CD4-positive, alpha-beta memory T cell (primary cell): ENCODE data around the gene ZNF524. TPM values are rescaled to one million over a fixed set of nuclear protein-coding genes. Genes with fewer than 3 reads are reported as not detected.
A peak's percentile ranks its signal among the peaks of the same experiment; 100 is the strongest.

ENCODE experiments used
- CTCF ChIA-PET: fragments of 350-600 bp; sonication (Branson Sonifier 250); formaldehyde crosslinking; loops from one replicate; lab custom pipeline; 2021; ENCODE audit warnings: inconsistent platforms; ENCODE audit not compliant: partially characterized antibody; lab: Charles Lee
- POLR2A ChIA-PET: fragments of 350-600 bp; sonication (Branson Sonifier 250); formaldehyde crosslinking; loops from one replicate; lab custom pipeline; 2021; ENCODE audit not compliant: partially characterized antibody; lab: Charles Lee
- DNase-seq, 5 donors: peaks; one replicate each; pipeline versions ENCODE4 v3.0.0 to v3.0.0-alpha.2; 2020 to 2022; ENCODE audit warnings: mixed read lengths in 1 of 5
- H3K27ac ChIP-seq: one replicate; pipeline ENCODE4 v1.7.0; 2013; ENCODE audit warnings: low read depth, low read length
- H3K27me3 ChIP-seq: 2 replicates; pipeline ENCODE4 v1.7.0; 2013; ENCODE audit warnings: mild to moderate bottlenecking, low read length, moderate library complexity; ENCODE audit not compliant: insufficient read depth
- H3K36me3 ChIP-seq: 2 replicates; pipeline ENCODE4 v1.7.0; 2013; ENCODE audit warnings: mild to moderate bottlenecking, low read length, moderate library complexity; ENCODE audit not compliant: insufficient read depth
- H3K4me1 ChIP-seq: 2 replicates; pipeline ENCODE4 v1.7.0; 2013; ENCODE audit warnings: mild to moderate bottlenecking, low read length, moderate library complexity; ENCODE audit not compliant: insufficient read depth
- H3K4me3 ChIP-seq, 2 donors: one replicate each; pipeline ENCODE4 v1.7.0; 2013; ENCODE audit warnings: low read length in 2 of 2, mild to moderate bottlenecking in 1 of 2
- H3K9me3 ChIP-seq, 2 donors: one replicate each; pipeline ENCODE4 v1.7.0; 2013; ENCODE audit warnings: low read length in 2 of 2, control low read depth in 1 of 2; ENCODE audit not compliant: control insufficient read depth in 1 of 2
- H3K27ac Mint-ChIP-seq, 7 donors: one replicate each; pipeline ENCODE4 v1.8.0; 2020 to 2021; ENCODE audit warnings: mixed read lengths in 7 of 7, mild to moderate bottlenecking in 6 of 7, inconsistent platforms in 3 of 7, moderate library complexity in 3 of 7
- H3K27me3 Mint-ChIP-seq, 2 donors: one replicate each; pipeline ENCODE4 v1.8.0; 2020 to 2021; ENCODE audit warnings: mixed read lengths in 2 of 2
- H3K36me3 Mint-ChIP-seq, 2 donors: one replicate each; pipeline ENCODE4 v1.8.0; 2020 to 2021; ENCODE audit warnings: mixed read lengths in 2 of 2, inconsistent platforms in 1 of 2, mild to moderate bottlenecking in 1 of 2
- H3K4me1 Mint-ChIP-seq, 4 donors: one replicate each; pipeline ENCODE4 v1.8.0; 2020 to 2021; ENCODE audit warnings: mixed read lengths in 4 of 4, mild to moderate bottlenecking in 1 of 4
- H3K4me3 Mint-ChIP-seq, 8 donors: one replicate each; pipeline ENCODE4 v1.8.0; 2020 to 2021; ENCODE audit warnings: mixed read lengths in 8 of 8, mild to moderate bottlenecking in 7 of 8, moderate library complexity in 6 of 8, inconsistent platforms in 3 of 8
- H3K9me3 Mint-ChIP-seq, 8 donors: one replicate each; pipeline ENCODE4 v1.8.0; 2020 to 2021; ENCODE audit warnings: mixed read lengths in 8 of 8, mild to moderate bottlenecking in 5 of 8, inconsistent platforms in 3 of 8, moderate library complexity in 1 of 8
- intact Hi-C: fragments of 100-400 bp; cut with micrococcal nuclease; formaldehyde crosslinking; loops from one replicate; pipeline ENCODE4 v1.15.1; 2023
- polyA plus RNA-seq, 2 donors: library from polyadenylated mRNA; unstranded; fragments of 300-500 nt; fragmentation: Illumina TruSeq; gene quantifications; one replicate each; pipeline ENCODE4 v1.2.3, GENCODE V29; 2021
- total RNA-seq, 2 experiments: library from RNA; stranded (reverse); gene quantifications; one replicate each; pipeline ENCODE4 v1.2.3, GENCODE V29; 2021

ZNF524 gene
- total and polyA plus RNA-seq, 4 experiments from 2014 or later = 26.2 to 40.1 (median 32.6) TPM

- Histone ChIP-seq H3K9me3 (no peaks in the 10 kb centered on the region), H3K4me3 (no peak overlapping the region), H3K27ac (no peak overlapping the region), H3K4me1 (peaks cover 50% of the 10 kb centered on the region), H3K27me3 (no peaks in the 10 kb centered on the region), H3K36me3 (peaks cover 7% of the 10 kb centered on the region)
- Mint-ChIP-seq H3K27me3 (no peaks in the 10 kb centered on the region), H3K27ac (peak overlapping the region in 5 of 7 donors; percentile 57 to 90 (median 68)), H3K4me1 (peaks cover 25 to 59% (median 42%) of the 10 kb centered on the region in 4 donors), H3K36me3 (peaks cover 4 to 13% of the 10 kb centered on the region in 2 donors), H3K4me3 (peak overlapping the region; percentile 69 to 96 (median 92)), H3K9me3 (peaks cover 0 to 1% (median 0%) of the 10 kb centered on the region in 8 donors)
- peak in 1 of 5 donors; percentile 31 for DNase-seq
- intact Hi-C loops = loop anchor here (5.0 kb wide), 3 partner anchors 38 to 528 kb away; partner anchors contain the start of genes PPP1R12C, UBE2S and ZNF865
- POLR2A ChIA-PET = interaction anchor here (3.7 to 4.0 kb wide), 2 partner anchors 10 to 11 kb away, joined by 51 to 84 read pairs; partner anchors contain the start of gene U2AF2
- CTCF ChIA-PET = interaction anchor here (1.6 to 4.1 kb wide), 3 partner anchors 13 to 177 kb away, joined by 5 to 36 read pairs (median 6); no protein-coding TSS in a partner anchor
These were observed 44.9 kb downstream of the ZNF524 start for GRCh38 chr19:55644842-55645511.

GRCh38 chr19:55645512-55645881 is 45.4 kb downstream of the ZNF524 start:
- CTCF ChIA-PET = interaction anchor here (1.6 to 4.1 kb wide), 3 partner anchors 13 to 178 kb away, joined by 5 to 36 read pairs (median 6); no protein-coding TSS in a partner anchor
- Histone ChIP-seq H3K36me3 (peaks cover 7% of the 10 kb centered on the region), H3K27ac (no peak overlapping the region), H3K9me3 (no peaks in the 10 kb centered on the region), H3K4me1 (peaks cover 45% of the 10 kb centered on the region), H3K27me3 (no peaks in the 10 kb centered on the region), H3K4me3 (no peak overlapping the region)
- POLR2A ChIA-PET = interaction anchor here (3.7 to 4.0 kb wide), 2 partner anchors 9 to 12 kb away, joined by 51 to 84 read pairs; partner anchors contain the start of gene U2AF2
- H3K27me3 Mint-ChIP-seq = no peaks in the 10 kb centered on the region
- H3K4me1 Mint-ChIP-seq = peaks cover 23 to 59% (median 38%) of the 10 kb centered on the region in 4 donors
- peaks cover 4 to 13% of the 10 kb centered on the region in 2 donors for H3K36me3 Mint-ChIP-seq
- intact Hi-C loops = no loop called here
- H3K27ac Mint-ChIP-seq = peak overlapping the region in 4 of 7 donors; percentile 50 to 71 (median 62)
- peak overlapping the region in 7 of 8 donors; percentile 51 to 70 (median 60) for H3K4me3 Mint-ChIP-seq
- no peak for DNase-seq
- H3K9me3 Mint-ChIP-seq = peaks cover 0 to 1% (median 0%) of the 10 kb centered on the region in 8 donors

GRCh38 chr19:55646889-55647731 is 47.0 kb downstream of the ZNF524 start:
- Histone ChIP-seq H3K4me3 (peak overlapping the region in 1 of 2 donors; percentile 52), H3K27me3 (no peaks in the 10 kb centered on the region), H3K4me1 (peaks cover 33% of the 10 kb centered on the region), H3K9me3 (no peaks in the 10 kb centered on the region), H3K27ac (peak overlapping the region; percentile 49), H3K36me3 (peaks cover 7% of the 10 kb centered on the region)
- Mint-ChIP-seq H3K27ac (peak overlapping the region in 3 of 7 donors; percentile 31 to 55 (median 42)), H3K9me3 (peaks cover 0 to 1% (median 0%) of the 10 kb centered on the region in 8 donors), H3K27me3 (no peaks in the 10 kb centered on the region), H3K36me3 (peaks cover 4 to 13% of the 10 kb centered on the region in 2 donors), H3K4me1 (peaks cover 16 to 48% (median 29%) of the 10 kb centered on the region in 4 donors), H3K4me3 (peak overlapping the region; percentile 63 to 83 (median 74))
- DNase-seq = no peak
- POLR2A ChIA-PET = interaction anchor here (1.0 to 2.1 kb wide), 6 partner anchors 10 to 47 kb away, joined by 3 to 9 read pairs (median 5); partner anchors contain the start of genes FIZ1, ZNF524 and ZNF784
- CTCF ChIA-PET = interaction anchor here (0.9 to 4.1 kb wide), 5 partner anchors 10 to 179 kb away, joined by 4 to 36 read pairs (median 6); no protein-coding TSS in a partner anchor
- intact Hi-C loops = no loop called here

- Mint-ChIP-seq H3K36me3 (peaks cover 4 to 13% of the 10 kb centered on the region in 2 donors), H3K27ac (peak within 1 kb of the TSS in 4 of 7 donors; percentile 31 to 55 (median 38)), H3K27me3 (no peaks in the 10 kb centered on the region), H3K9me3 (peaks cover 0 to 1% (median 0%) of the 10 kb centered on the region in 8 donors), H3K4me3 (peak within 1 kb of the TSS; percentile 63 to 83 (median 74)), H3K4me1 (peaks cover 15 to 45% (median 26%) of the 10 kb centered on the region in 4 donors)
- CTCF ChIA-PET = interaction anchor here (1.9 to 4.1 kb wide), 2 partner anchors 11 to 16 kb away, joined by 9 to 36 read pairs; no protein-coding TSS in a partner anchor
- Histone ChIP-seq H3K27me3 (no peaks in the 10 kb centered on the region), H3K36me3 (peaks cover 7% of the 10 kb centered on the region), H3K9me3 (no peaks in the 10 kb centered on the region), H3K27ac (peak within 1 kb of the TSS; percentile 49), H3K4me3 (peak within 1 kb of the TSS; percentile 42 to 52), H3K4me1 (peaks cover 31% of the 10 kb centered on the region)
- intact Hi-C loops = no loop called here
- DNase-seq = peak in 4 of 5 donors; percentile 38 to 56 (median 44)
- POLR2A ChIA-PET = interaction anchor here (1.0 to 2.1 kb wide), 7 partner anchors 9 to 171 kb away, joined by 3 to 9 read pairs (median 4); partner anchors contain the start of genes FIZ1, ZNF524, ZNF628 and ZNF784
These were observed 47.9 kb downstream of the ZNF524 start, which contains the start of gene CCDC106 for GRCh38 chr19:55647732-55648584. Gene CCDC106, plus strand, starts transcription at chr19:55648212. Its CDS starts 835 bp downstream, at chr19:55649047.

- CTCF ChIA-PET = interaction anchor here (1.4 kb wide), 1 partner anchor 16 kb away, joined by 5 read pairs; no protein-coding TSS in a partner anchor
- peaks cover 37% of the 10 kb centered on the region for H3K4me1 ChIP-seq
These were observed 48.6 kb downstream of the ZNF524 start for GRCh38 chr19:55648585-55649267.

More at GRCh38 chr19:55648585-55649267, 48.6 kb downstream of the ZNF524 start:
- peaks cover 7% of the 10 kb centered on the region for H3K36me3 ChIP-seq
- H3K4me3 Mint-ChIP-seq = peak overlapping the region; percentile 52 to 80 (median 58)
- peak overlapping the region; percentile 49 for H3K27ac ChIP-seq
- H3K27me3 ChIP-seq = no peaks in the 10 kb centered on the region
- peak overlapping the region in 1 of 2 donors; percentile 52 for H3K4me3 ChIP-seq
- no peaks in the 10 kb centered on the region for H3K27me3 Mint-ChIP-seq
- peaks cover 4 to 12% of the 10 kb centered on the region in 2 donors for H3K36me3 Mint-ChIP-seq
- intact Hi-C loops = no loop called here
- H3K27ac Mint-ChIP-seq = peak overlapping the region in 3 of 7 donors; percentile 8 to 35 (median 27)
- POLR2A ChIA-PET = interaction anchor here (1.1 to 1.7 kb wide), 5 partner anchors 10 to 172 kb away, joined by 3 to 9 read pairs (median 4); partner anchors contain the start of gene ZNF628
- DNase-seq = peak in 1 of 5 donors; percentile 34
- no peaks in the 10 kb centered on the region for H3K9me3 ChIP-seq
- peaks cover 10 to 41% (median 21%) of the 10 kb centered on the region in 4 donors for H3K4me1 Mint-ChIP-seq
- peaks cover 0 to 2% (median 0%) of the 10 kb centered on the region in 8 donors for H3K9me3 Mint-ChIP-seq
